Peyer's patch (tissue), 4 donors: ENCODE results near the gene PAGE4.

Experiments
- CTCF ChIP-seq, 6 experiments: fragments of 450-650 bp in 4 of 6; fragments of 200-600 bp in 2 of 6; sonication (generic) in 1 of 6; IDR thresholded peaks; one replicate each; pipeline ENCODE4 v1.5.1; 2017 to 2019; ENCODE audit warnings: antibody characterized with exemption in 6 of 6, mild to moderate bottlenecking in 3 of 6, moderate library complexity in 1 of 6
- POLR2A ChIP-seq, 2 donors: fragments of 450-650 bp; IDR thresholded peaks; one replicate each; pipeline ENCODE4 v1.5.1; 2017; ENCODE audit warnings: antibody characterized with exemption in 2 of 2, mild to moderate bottlenecking in 2 of 2, moderate library complexity in 2 of 2

DNA sequence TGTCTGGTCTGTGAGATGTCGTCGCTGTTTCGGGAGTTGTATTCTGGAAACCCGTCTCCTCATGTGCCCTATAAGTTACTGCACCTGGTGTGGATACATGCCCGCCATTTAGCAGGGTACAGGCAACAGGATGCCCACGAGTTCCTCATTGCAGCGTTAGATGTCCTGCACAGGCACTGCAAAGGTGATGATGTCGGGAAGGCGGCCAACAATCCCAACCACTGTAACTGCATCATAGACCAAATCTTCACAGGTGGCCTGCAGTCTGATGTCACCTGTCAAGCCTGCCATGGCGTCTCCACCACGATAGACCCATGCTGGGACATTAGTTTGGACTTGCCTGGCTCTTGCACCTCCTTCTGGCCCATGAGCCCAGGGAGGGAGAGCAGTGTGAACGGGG, 51.6 kb downstream of the PAGE4 start:
- TF ChIP-seq CTCF (IDR thresholded peaks at IDR 0.05) (no peak), POLR2A (IDR thresholded peaks at IDR 0.05) (no peak)
